ENCODE results near the gene MRPS9.

- no peak for TF ChIP-seq CTCF (IDR thresholded peaks at IDR 0.05)
- no peak for TF ChIP-seq POLR2A (IDR thresholded peaks at IDR 0.05)
Observed at GRCh38 chr2:105126336-105126735, 88.5 kb downstream of the MRPS9 start.

All from testis (tissue), 2 donors.